HG02840 (cell line): ENCODE results near the gene GPHA2.

ENCODE experiments used
- ATAC-seq: cut with Tn5 transposase; IDR thresholded peaks from one replicate; pipeline ENCODE4 v1.9.1; 2021; ENCODE audit warnings: mild to moderate bottlenecking, moderate library complexity, moderate number of reproducible peaks; ENCODE audit not compliant: unreplicated experiment, low FRiP score

Gene GPHA2

DNA sequence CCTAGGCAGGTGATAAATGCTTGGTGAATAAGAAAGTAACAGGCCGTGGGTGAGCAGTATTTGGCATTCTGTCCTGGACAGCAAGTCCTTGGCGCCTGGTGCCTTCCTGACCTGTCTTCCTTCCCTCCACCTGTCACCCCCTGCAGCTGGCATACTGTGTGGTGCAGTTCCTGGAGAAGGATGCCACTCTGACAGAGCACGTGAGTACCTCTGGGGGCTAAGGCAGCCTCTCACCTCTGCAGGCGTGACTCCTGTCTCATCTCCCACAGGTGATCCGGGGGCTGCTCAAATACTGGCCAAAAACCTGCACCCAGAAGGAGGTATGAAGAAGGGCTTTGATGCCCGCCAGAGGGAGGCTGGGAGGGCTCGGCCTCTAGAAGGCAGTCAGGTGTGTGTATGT, 4.4 kb downstream of the GPHA2 start:
- no peak for ATAC-seq

- ATAC-seq = no peak
Observed at GRCh38 chr11:64930340-64930739, 5.4 kb downstream of the GPHA2 start.

GRCh38 chr11:64929625-64930024, 6.1 kb downstream of the GPHA2 start:
- no peak for ATAC-seq

DNA sequence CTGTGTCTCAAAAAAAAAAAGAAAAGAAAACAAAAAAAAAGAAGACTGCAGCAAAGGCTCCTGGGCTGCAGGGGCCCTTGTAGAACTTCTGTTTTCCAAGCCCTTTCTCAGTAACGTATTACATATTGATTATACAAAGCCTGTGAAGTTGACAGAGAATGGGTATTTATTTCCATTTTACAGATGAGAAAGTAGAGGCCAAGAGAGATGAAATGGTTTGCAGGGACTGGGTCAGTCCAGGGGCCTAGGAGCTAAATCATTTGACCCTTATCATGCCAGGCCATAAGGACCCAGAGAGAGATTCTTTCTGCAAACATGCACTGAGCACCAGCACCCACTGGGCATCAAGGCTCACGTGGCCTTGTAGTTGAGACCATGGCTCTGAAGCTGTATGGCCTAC, 6.7 kb downstream of the GPHA2 start:
- ATAC-seq = no peak

GRCh38 chr11:64926689-64927088, 9.0 kb downstream of the GPHA2 start:
- ATAC-seq = no peak

GRCh38 chr11:64925536-64926436, 9.9 kb downstream of the GPHA2 start:
- no peak for ATAC-seq

GRCh38 chr11:64924910-64925284, 10.8 kb downstream of the GPHA2 start:
- no peak for ATAC-seq

GRCh38 chr11:64923944-64924909, 11.5 kb downstream of the GPHA2 start, which contains the start of gene PPP2R5B:
TSS of gene PPP2R5B (plus strand) at chr11:64924689. CDS start at chr11:64925735, 1,046 bp downstream.
- peak; percentile 78 for ATAC-seq

- no peak for ATAC-seq
Observed at GRCh38 chr11:64923151-64923661, 12.5 kb downstream of the GPHA2 start.

- ATAC-seq = no peak
Observed at GRCh38 chr11:64921384-64921783, 14.3 kb downstream of the GPHA2 start.

DNA sequence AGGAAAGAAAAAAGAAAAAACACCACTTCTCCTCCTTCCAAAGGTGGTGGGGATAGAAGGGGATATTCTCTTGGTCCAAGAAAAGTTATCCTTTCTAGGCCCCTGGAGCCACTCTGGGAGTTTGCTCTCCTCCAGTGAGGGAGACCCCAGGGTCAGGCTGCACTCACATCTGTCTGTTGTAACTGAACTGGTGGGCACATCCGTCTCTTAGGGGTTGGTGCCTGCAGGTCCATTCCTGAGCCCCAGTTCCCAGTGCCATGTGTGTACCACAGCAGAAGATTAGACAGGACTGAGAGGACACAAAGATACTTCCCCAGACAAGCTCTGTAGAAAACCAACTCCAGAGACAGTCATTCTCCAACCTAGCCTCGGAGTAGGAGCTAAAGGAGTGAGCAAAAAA, 15.6 kb downstream of the GPHA2 start:
- no peak for ATAC-seq

DNA sequence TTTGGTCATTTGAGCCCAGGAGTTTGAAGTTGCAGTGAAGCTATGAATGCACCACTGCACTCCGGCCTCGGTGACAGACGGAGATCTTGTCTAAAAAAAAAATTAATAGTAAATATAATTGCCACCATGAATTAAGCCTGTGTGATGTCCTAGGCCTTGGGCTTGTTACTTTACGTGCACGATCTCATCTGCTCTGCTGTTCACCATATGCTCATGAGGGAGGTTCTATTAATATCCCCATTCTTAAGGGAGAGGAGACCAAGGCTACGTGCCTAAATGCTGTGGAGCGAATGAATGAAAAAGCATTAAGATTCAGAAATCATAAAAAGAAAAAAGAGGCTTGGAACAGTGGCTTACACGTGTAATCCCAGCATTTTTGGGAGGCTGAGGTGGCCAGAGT, 16.1 kb downstream of the GPHA2 start:
- ATAC-seq = no peak

DNA sequence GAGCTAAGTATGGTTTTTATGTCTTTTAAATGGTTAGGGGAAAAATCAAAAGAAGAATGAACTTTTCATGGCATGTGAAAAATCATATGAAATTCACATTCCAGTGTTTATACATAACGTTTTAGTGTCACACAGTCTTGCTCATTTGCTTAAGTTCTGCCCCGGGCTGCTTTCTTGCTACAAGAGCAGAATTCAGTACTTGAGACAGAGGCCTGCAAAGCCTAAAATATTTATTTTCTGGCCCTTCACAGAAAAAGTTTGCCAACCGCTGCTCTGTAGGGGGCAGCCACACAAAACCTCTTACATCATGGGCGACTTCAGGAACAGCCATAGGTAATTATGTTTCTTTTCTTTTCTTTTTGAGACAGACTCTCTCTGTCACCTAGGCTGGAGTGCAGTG, 17.7 kb downstream of the GPHA2 start:
- ATAC-seq = no peak

DNA sequence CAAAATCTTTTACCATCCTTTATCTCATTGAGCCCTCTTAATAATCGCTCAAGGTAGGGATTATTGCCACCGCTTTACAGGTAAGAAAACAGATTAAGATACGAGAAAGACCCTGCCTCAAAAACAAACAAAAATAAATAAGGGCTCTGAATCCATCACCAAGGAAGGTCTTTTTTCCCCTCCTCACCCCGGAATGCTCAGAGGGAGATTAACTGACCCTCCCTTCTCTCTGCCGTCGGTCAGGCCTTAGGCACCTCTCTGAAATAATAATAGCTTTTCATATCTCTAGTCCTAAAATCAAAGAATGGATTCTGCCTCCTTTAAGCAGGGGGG, 18.1 kb downstream of the GPHA2 start:
- no peak for ATAC-seq

DNA sequence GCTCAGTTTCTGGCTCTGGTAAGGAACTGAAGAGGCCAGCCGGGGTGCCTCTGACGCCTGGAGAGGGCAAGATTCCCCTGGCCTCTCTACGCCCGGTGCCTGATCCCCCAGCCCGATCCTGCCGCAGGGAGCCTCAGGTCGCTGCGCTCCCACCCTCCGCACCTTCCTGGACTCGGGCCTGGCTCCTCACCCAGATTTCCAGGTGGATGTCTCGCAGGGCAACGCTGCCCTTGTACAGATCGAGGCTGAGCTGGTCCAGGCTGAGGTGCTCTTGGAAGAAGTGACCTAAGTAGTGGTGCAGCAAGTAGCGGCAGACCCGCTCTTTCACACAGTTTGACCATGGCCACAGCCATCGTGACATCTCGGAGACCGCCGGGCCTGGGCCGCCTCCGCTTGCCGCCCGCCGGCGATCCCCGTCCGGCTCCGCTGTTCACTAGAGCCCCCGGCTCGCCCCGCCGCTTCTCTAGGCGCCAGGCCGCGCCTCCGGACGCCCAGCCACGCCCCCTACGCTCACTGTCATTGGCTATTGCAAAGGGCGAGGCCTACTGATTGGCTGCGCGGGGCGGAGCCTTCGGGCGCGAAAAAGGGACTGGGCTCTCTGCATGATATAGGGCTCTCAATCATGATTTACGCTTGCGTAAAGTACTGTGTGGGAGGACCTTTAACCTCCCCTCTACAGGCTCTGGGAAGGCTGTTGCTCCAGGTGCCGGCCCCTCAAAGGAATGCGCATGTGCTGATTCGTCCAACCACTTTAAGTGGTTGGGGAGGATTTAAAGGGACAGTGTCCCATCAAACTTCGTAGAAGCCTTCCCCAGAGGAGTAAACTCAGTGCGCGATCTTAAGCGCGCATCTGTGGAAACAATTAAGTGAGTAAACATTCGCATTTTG, 18.7 kb downstream of the GPHA2 start, which contains the start of gene ATG2A:
TSS of gene ATG2A (minus strand) at position 435 of the 888 bp plus-strand sequence. CDS start at position 361, 74 bp downstream.
- ATAC-seq = peak; percentile 93

DNA sequence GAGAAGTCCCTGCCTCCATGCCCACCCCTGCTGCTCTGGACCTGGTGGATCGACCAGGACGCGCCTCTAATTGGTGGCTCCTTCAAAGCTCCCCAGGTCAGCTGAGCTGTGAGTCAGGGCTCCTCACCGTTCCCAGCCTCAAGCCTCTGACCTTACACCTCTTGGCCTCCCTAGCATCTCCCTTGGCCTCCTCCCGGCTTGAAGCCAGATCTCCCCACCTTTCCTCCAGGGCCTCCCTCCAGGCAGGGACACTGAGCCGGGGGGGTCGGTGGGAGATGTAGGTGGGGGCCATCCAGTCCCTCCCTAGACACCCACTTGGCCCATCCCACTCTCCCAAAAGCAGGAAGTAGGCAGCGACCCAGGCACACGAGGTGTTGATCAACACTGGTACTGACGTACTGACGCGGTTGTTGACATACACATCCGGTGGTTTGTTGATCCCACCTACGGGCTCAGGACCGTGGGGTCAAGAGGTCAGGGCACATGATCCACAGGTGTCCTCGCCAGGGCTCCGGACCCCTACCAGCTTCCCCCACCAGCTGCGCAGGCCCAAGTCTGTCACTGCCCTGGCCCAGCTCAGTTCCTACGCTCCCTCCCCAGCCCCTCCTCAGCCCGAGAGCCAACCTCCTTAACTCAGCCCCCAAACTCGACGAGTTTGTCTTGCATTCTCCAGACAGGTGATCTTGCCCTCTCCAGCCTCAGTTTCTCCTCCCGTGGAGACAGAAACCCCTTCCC, 19.5 kb downstream of the GPHA2 start:
- peak; percentile 9 for ATAC-seq

DNA sequence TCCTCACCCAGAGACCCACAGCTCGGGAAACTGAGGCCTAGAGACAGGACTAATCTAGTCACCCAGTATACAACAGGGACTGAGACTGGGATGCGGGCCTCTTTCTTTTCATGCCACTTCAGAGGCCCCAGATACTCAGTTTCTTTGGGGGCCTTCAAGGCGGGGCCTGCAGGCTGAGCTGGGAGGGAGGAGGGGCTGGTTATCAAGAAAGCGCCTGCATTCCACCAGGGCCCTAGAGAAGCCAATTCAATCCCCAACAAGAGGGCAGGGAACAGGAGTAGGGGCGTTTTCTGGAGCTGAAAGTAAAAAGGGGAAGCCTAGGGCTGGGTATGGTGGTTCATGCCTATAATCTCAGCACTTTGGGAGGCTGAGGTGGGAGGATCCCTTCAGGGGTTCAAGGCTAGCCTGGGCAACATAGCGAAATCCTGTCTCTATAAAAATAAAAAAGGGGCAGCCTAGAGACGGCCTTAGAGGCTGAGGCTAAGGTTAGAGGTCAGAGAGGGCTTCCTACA, 20.3 kb downstream of the GPHA2 start:
- ATAC-seq = no peak

DNA sequence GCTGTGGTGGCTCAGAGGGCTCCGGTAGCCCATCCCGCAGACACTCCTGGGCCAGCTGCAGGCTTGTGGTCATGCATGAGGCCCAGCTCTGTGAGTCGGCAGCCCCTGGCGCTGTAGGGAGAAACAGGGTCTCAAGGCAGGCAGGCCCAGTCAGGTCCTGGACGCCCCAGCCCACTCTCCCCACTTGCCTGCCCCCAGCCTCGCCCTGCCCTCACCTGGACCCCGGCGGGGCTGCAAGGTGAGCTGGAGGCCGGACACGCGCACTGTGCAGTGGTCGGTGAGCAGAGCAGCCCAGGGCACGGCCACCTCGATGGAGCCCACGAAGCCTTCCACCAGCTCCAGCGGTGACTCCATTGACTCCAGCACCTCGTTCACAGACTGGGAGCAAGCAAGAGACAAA, 21.6 kb downstream of the GPHA2 start:
- ATAC-seq = no peak

DNA sequence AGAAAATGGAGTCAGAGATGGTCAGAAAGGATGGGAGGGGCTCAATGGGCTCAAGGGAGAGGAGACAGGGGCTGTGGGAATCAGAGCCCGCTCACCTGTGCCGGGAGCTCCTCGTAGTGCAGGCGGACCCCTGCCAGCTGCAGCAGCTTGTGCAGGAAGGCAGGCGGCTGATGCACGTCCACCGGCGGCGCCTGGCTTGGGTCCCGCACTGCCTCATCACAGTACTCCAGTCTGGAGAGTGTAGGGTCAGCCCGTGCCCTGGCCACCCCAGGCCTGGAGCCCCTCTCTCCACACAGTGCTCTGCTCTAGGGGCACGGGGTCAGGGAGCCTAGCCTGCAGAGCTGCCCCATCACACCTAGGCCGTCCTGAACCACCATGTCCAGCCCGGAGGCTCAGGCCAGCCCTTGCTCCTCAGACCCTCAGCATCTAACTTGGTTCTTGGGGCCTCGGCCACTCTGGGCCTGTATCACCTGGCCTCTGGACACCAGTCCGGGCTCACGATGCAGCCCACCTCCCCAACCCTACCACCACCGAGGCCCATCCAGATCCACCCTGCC, 22.4 kb downstream of the GPHA2 start:
- ATAC-seq = no peak
